GM10248 (cell line): ENCODE data around the gene PLSCR1.

Source experiments
- CTCF ChIA-PET: fragments of 300-600 bp; sonication (Branson Sonifier 250); formaldehyde crosslinking; extraction: SDS; loops from one replicate; lab custom pipeline; 2021; ENCODE audit warnings: antibody characterized with exemption; lab: Yijun Ruan, JAX
- POLR2A ChIA-PET: fragments of 350-650 bp; sonication (Branson Sonifier 250); formaldehyde crosslinking; extraction: SDS; loops from one replicate; lab custom pipeline; 2020; ENCODE audit warnings: antibody characterized with exemption; lab: Yijun Ruan, JAX
- DNase-seq: peaks from one replicate; pipeline ENCODE4 v3.0.0; 2012; ENCODE audit errors: extremely low spot score
- TF ChIP-seq, protein P1 (sequence below): IDR thresholded peaks from 2 replicates; pipeline ENCODE4 v1.5.1; 2012; ENCODE audit warnings: mild to moderate bottlenecking, low read depth; ENCODE audit errors: extremely low read depth, missing control alignments, control extremely low read depth

The PLSCR1 gene

DNA sequence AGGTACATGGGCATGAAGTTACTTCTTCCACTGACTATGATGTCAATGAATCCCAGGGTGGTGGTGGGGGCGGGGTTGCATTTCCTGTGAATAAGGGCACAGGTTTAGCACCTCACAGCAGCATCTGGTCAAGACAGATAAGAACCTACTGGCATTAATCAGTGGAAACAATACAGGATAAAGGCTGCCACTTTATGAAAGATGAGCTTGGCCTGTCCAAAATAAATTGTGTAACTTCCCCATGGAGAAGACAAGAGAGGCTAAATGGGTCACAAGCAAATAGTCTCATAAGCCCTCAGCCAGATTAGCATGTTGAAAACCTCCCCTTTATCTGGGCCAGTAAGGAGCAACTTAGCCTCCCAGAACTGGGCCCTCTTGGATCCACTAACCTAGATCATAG lies 47.7 kb downstream of the PLSCR1 start:
- TF ChIP-seq, protein P1, sequence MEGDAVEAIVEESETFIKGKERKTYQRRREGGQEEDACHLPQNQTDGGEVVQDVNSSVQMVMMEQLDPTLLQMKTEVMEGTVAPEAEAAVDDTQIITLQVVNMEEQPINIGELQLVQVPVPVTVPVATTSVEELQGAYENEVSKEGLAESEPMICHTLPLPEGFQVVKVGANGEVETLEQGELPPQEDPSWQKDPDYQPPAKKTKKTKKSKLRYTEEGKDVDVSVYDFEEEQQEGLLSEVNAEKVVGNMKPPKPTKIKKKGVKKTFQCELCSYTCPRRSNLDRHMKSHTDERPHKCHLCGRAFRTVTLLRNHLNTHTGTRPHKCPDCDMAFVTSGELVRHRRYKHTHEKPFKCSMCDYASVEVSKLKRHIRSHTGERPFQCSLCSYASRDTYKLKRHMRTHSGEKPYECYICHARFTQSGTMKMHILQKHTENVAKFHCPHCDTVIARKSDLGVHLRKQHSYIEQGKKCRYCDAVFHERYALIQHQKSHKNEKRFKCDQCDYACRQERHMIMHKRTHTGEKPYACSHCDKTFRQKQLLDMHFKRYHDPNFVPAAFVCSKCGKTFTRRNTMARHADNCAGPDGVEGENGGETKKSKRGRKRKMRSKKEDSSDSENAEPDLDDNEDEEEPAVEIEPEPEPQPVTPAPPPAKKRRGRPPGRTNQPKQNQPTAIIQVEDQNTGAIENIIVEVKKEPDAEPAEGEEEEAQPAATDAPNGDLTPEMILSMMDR: no peak
- CTCF ChIA-PET: no interaction called here
- no peak for DNase-seq
- POLR2A ChIA-PET: no interaction called here

DNA sequence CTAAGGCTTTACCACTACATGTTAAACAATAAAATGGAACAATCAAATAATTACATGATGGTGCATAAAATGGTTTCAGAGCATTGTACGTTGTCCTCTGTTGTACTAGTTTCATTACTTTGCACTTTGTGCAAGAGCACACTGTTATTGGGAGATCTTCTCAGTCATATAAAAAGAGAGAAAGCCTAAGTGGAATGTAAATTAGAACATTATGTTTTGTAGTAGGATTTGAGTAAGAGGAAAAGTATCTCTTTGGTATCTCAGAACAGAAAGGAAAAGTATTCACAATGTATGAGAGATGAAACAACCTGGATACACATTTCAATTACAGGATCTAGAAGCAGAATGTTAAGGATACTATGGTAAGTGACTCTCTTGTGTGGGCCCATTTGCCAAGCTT lies 48.2 kb downstream of the PLSCR1 start:
- POLR2A ChIA-PET: no interaction called here
- DNase-seq: no peak

DNA sequence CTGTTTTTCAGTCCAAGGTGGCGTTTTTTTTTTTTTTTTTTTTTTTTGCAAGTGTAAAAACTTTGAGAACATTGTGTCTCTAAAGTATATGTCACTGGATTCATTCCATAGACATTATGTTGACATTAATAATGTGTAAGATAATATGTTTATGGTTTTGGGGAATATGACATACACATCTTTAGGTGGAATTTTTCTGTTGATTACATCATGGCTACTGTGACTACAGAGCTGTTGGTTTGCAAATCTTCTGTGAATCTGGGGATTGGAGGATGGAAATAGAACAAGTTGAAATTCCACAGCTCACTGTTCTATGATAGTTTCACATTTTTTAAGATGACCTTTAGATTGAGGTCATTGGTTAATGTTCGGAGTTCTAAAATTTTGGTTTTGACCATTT lies 50.6 kb downstream of the PLSCR1 start:
- TF ChIP-seq, protein P1: no peak
- no peak for DNase-seq
- ChIA-PET CTCF (no interaction called here), POLR2A (no interaction called here)

More for the DNA sequence above, 48.2 kb downstream of the PLSCR1 start:
- CTCF ChIA-PET: no interaction called here
- TF ChIP-seq, protein P1: no peak

DNA sequence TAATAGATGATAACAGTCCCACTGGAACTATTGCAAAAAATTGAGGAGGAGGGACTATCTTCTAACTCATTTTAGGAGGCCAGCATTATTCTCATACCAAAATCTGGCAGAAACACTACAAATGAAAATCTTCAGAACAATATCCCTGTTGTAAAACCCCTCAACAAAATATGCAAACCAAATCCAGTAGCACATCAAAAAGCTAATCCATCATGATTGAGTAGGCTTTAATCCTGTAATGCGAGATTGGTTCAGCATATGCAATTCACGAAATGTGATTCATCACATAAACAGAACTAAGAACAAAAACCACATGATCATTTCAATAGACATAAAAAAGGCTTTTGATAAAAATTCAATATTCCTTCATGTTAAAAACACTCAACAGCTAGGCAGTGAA lies 51.2 kb downstream of the PLSCR1 start:
- DNase-seq: no peak
- ChIA-PET POLR2A (no interaction called here), CTCF (interaction anchor here (0.9 kb wide), 1 partner anchor 24 kb away, joined by 3 read pairs; the partner anchor contains the start of gene PLSCR2)
- TF ChIP-seq, protein P1: no peak

DNA sequence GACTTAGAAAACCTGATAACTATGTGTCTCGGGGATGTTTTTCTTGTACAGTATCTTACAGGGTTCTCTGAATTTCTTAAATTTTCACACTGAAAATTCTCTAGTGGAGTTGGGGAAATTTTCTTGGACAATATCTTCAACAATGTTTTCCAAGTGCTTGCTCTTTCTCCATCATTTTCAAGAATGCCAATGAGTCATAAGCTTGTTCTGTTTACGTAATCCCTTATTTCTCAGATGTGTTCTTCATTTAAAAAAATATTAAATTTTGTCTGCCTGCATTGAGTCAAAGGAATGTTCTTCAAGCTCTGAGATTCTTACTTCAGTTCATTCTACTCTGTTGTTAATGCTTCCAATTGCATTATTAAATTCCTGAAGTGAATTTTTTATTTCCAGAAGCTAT lies 53.1 kb downstream of the PLSCR1 start:
- TF ChIP-seq, protein P1: no peak
- no peak for DNase-seq
- ChIA-PET CTCF (interaction anchor here (0.7 to 1.3 kb wide), 2 partner anchors 20 to 275 kb away, joined by 3 read pairs; no protein-coding TSS in a partner anchor), POLR2A (no interaction called here)

DNA sequence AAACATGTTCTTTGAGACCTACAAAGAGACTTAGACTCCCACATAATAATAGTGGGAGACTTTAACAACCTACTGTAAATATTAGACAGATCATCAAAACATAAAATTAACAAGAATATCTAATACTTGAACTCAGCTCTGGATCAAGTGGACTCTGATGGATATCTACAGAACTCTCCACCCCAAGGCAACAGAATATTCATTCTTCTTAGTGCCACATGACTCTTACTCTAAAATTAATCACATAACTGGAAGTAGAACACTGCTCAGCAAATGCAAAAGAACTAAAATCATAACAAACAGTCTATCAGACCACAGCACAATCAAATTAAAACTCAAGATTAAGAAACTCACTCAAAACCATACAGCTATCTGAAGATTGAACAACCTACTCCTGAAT lies 59.1 kb downstream of the PLSCR1 start:
- CTCF ChIA-PET: no interaction called here
- POLR2A ChIA-PET: no interaction called here
- no peak for DNase-seq
- TF ChIP-seq, protein P1: no peak
